Smooth muscle cell (in vitro differentiated cells): Measurements from ENCODE around the gene LPP. TPM values are rescaled to one million over a fixed set of nuclear protein-coding genes. Genes with fewer than 3 reads are reported as not detected.

Source experiments
- DNase-seq: peaks from one replicate; lab custom pipeline; 2025; ENCODE audit not compliant: unreplicated experiment; lab: John Stamatoyannopoulos, UW
- H2AFZ ChIP-seq: fragments of 200-600 bp; sonication (generic); 2 replicates; pipeline ENCODE4 v1.6.0; 2016; ENCODE audit warnings: antibody characterized with exemption, low read depth, mild to moderate bottlenecking
- H3F3A ChIP-seq: fragments of 200-600 bp; sonication (generic); 2 replicates; pipeline ENCODE4 v1.6.0; 2017; ENCODE audit warnings: antibody characterized with exemption, low read depth
- H3K27ac ChIP-seq: fragments of 200-600 bp; sonication (generic); 2 replicates; pipeline ENCODE4 v1.5.1; 2016; ENCODE audit warnings: low read depth, mild to moderate bottlenecking
- H3K27me3 ChIP-seq: fragments of 200-600 bp; sonication (generic); 2 replicates; pipeline ENCODE4 v1.6.1; 2016; ENCODE audit warnings: low read depth, mild to moderate bottlenecking
- H3K36me3 ChIP-seq: fragments of 200-600 bp; sonication (generic); 2 replicates; pipeline ENCODE4 v1.5.1; 2016; ENCODE audit warnings: low read depth
- H3K4me1 ChIP-seq: fragments of 200-600 bp; sonication (generic); 2 replicates; pipeline ENCODE4 v1.5.1; 2016; ENCODE audit warnings: low read depth
- H3K4me2 ChIP-seq: fragments of 200-600 bp; sonication (generic); 2 replicates; pipeline ENCODE4 v1.6.0; 2016; ENCODE audit warnings: mild to moderate bottlenecking
- H3K4me3 ChIP-seq: fragments of 200-600 bp; sonication (generic); 2 replicates; pipeline ENCODE4 v1.5.1; 2016; ENCODE audit warnings: mild to moderate bottlenecking
- H3K79me2 ChIP-seq: fragments of 200-600 bp; sonication (generic); 2 replicates; pipeline ENCODE4 v1.6.0; 2016; ENCODE audit warnings: low read depth, mild to moderate bottlenecking
- H3K9ac ChIP-seq: fragments of 200-600 bp; sonication (generic); 2 replicates; pipeline ENCODE4 v1.6.0; 2016; ENCODE audit warnings: low read depth
- H3K9me3 ChIP-seq: fragments of 200-600 bp; sonication (generic); replicated peaks from 2 replicates; pipeline ENCODE4 v1.5.1; 2016; ENCODE audit warnings: low read depth
- H4K20me1 ChIP-seq: fragments of 200-600 bp; sonication (generic); 2 replicates; pipeline ENCODE4 v1.6.0; 2016; ENCODE audit warnings: low read depth
- WGBS: methylation state at CpG from one replicate; pipeline ENCODE4 v1.1.7; 2016; ENCODE audit warnings: low lambda C conversion rate; 5-methylcytosine and 5-hydroxymethylcytosine counted together
- polyA plus RNA-seq: library from polyadenylated mRNA; unstranded; fragments of >200 nt; fragmentation: Nextera tagmentation; extraction: Ambion mirVana; gene quantifications from 2 replicates; pipeline ENCODE4 v1.2.1, GENCODE V29; 2016
- total RNA-seq: library from RNA; depleted of rRNA; stranded (reverse); fragments of >200 nt; gene quantifications from 2 replicates; pipeline ENCODE4 v1.2.3, GENCODE V29; 2014
- TF ChIP-seq, protein P1 (sequence below): fragments of 200-600 bp; sonication (generic); IDR thresholded peaks from 2 replicates; pipeline ENCODE4 v1.5.1; 2017; ENCODE audit warnings: borderline replicate concordance, mild to moderate bottlenecking, antibody characterized with exemption; ENCODE audit not compliant: insufficient read depth, poor library complexity, severe bottlenecking

The LPP gene
- total and polyA plus RNA-seq, 2 experiments from 2014 or later: 42.3 to 128 TPM

DNA sequence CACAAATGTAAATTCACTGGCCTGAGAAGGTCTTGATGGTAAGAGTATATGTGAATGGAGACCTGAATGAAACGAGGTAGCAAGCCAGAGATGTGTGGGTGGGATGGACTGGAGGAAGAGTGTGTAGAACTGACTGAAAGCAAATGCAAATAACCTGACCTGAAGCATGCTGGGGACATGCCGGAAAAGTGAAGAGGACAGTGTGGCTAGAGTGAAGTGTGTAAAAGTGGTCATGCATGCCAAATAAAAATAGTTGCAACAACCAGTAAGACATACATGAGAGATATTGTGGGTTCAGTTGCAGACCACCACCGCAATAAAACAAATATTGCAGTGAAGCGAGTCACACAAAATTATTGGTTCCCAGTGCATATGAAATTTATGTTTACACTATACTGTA is 82.3 kb downstream of the LPP start:
- Histone ChIP-seq H3K27me3 (no peaks in the 10 kb centered on the region), H3F3A (no peaks in the 10 kb centered on the region), H3K4me2 (no peak overlapping the region), H2AFZ (no peak overlapping the region), H3K4me1 (peaks cover 5% of the 10 kb centered on the region), H3K9me3 (no peaks in the 10 kb centered on the region), H3K4me3 (no peak overlapping the region), H3K27ac (no peak overlapping the region), H4K20me1 (peaks cover 100% of the 10 kb centered on the region), H3K79me2 (peaks cover 89% of the 10 kb centered on the region), H3K36me3 (no peaks in the 10 kb centered on the region), H3K9ac (no peak overlapping the region)
- WGBS: 90% methylated on average over 4 of the region's 4 CpGs
- TF ChIP-seq, protein P1, sequence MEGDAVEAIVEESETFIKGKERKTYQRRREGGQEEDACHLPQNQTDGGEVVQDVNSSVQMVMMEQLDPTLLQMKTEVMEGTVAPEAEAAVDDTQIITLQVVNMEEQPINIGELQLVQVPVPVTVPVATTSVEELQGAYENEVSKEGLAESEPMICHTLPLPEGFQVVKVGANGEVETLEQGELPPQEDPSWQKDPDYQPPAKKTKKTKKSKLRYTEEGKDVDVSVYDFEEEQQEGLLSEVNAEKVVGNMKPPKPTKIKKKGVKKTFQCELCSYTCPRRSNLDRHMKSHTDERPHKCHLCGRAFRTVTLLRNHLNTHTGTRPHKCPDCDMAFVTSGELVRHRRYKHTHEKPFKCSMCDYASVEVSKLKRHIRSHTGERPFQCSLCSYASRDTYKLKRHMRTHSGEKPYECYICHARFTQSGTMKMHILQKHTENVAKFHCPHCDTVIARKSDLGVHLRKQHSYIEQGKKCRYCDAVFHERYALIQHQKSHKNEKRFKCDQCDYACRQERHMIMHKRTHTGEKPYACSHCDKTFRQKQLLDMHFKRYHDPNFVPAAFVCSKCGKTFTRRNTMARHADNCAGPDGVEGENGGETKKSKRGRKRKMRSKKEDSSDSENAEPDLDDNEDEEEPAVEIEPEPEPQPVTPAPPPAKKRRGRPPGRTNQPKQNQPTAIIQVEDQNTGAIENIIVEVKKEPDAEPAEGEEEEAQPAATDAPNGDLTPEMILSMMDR: no peak
- DNase-seq: no peak

DNA sequence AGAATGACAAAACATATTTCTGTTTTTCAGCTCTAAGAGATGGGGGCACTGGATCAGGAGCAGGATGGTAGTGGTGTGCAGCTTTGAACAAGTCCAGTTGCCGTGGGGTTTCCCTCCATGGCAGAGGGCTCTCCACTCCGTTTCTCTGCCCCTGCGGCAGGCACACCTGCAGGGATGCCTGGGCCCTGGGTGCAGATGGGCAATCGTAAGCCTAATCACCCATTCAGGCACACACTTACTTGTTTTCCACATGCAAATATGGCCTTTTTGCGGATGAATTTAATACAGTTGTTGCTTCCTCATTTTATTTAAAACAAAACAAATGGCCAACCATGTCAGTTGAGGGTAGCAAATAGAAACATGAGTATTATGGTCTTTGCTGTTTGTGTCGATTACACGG is 85.1 kb downstream of the LPP start:
- H2AFZ ChIP-seq: no peak overlapping the region
- no peak overlapping the region for H3K4me2 ChIP-seq
- H3K9ac ChIP-seq: no peak overlapping the region
- H3F3A ChIP-seq: no peaks in the 10 kb centered on the region
- WGBS: 100% methylated on average over 7 of the region's 7 CpGs
- no peaks in the 10 kb centered on the region for H3K27me3 ChIP-seq
- peaks cover 8% of the 10 kb centered on the region for H3K4me1 ChIP-seq
- no peak overlapping the region for H3K4me3 ChIP-seq
- H3K36me3 ChIP-seq: no peaks in the 10 kb centered on the region
- DNase-seq: no peak
- peaks cover 74% of the 10 kb centered on the region for H3K79me2 ChIP-seq
- TF ChIP-seq, protein P1: no peak
- no peaks in the 10 kb centered on the region for H3K9me3 ChIP-seq
- no peak overlapping the region for H3K27ac ChIP-seq
- peaks cover 100% of the 10 kb centered on the region for H4K20me1 ChIP-seq

DNA sequence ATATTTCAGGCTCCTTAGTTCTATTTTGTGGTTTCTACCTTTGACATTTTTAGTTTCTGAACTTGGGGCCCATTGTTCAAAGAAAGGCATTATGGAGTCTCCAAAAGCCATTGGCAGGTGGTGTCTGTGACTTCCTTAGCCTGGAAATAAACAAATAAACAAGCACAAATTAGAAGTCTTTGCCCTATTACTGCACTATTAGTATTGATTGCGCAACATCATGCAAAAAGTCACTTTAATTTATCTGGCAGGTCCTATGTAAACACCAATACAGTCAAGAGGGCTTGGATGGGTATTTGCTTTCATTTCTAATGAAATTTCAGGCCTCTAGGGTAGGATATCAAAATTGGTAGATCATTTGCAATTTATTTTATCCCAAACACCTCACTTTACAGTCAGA is 85.6 kb downstream of the LPP start:
- H3K4me3 ChIP-seq: no peak overlapping the region
- TF ChIP-seq, protein P1: no peak
- peaks cover 74% of the 10 kb centered on the region for H3K79me2 ChIP-seq
- no peak for DNase-seq
- no peaks in the 10 kb centered on the region for H3K36me3 ChIP-seq
- H3F3A ChIP-seq: no peaks in the 10 kb centered on the region
- H3K4me1 ChIP-seq: peaks cover 8% of the 10 kb centered on the region
- H3K9me3 ChIP-seq: no peaks in the 10 kb centered on the region
- WGBS: 100% methylated on average over 1 of the region's 1 CpG
- H3K27ac ChIP-seq: no peak overlapping the region
- H3K27me3 ChIP-seq: no peaks in the 10 kb centered on the region
- no peak overlapping the region for H3K4me2 ChIP-seq
- H3K9ac ChIP-seq: no peak overlapping the region
- H4K20me1 ChIP-seq: peaks cover 100% of the 10 kb centered on the region
- no peak overlapping the region for H2AFZ ChIP-seq

DNA sequence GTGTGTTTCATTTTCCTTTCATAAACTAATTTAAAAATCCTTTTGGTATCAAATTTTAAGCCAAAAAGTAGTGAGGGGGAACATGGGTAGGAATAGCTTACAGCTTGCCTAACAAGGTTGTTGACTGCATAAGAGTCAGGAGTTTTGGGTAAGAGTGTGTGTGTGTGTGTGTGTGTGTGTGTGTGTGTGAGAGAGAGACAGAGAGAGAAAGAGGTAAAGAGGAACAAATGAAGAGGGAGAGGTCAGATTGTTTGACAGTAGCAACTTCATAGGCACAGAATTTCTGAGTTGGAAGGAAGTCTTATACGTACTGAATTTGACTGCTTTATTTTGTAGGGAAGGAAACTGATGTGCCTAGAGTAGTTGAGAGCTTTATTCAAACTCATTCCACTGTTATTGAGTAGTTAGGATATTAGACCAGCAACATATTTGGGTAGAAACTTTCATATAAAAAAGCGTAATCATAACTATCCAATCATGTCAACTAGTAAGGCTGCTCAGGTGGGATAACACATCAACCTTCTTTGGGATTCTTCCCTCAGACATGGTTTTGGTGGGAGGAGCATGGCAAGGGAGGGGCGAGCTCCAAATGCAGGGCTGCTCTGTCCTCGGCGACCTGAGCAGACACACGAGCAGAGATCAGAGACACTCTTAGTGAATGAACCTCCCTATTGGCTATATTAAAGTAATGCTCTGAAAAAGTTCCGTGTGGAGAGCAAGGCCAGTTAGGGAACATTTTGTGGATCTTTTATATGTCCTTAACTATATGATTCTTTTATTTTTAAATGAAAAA is 86.4 kb downstream of the LPP start:
- no peak overlapping the region for H3K27ac ChIP-seq
- H3K4me3 ChIP-seq: no peak overlapping the region
- no peak overlapping the region for H3K9ac ChIP-seq
- no peak for DNase-seq
- H3K79me2 ChIP-seq: peaks cover 73% of the 10 kb centered on the region
- H3K9me3 ChIP-seq: no peaks in the 10 kb centered on the region
- H3K27me3 ChIP-seq: no peaks in the 10 kb centered on the region
- peaks cover 8% of the 10 kb centered on the region for H3K4me1 ChIP-seq
- H2AFZ ChIP-seq: no peak overlapping the region
- TF ChIP-seq, protein P1: no peak
- peaks cover 100% of the 10 kb centered on the region for H4K20me1 ChIP-seq
- H3F3A ChIP-seq: no peaks in the 10 kb centered on the region
- H3K36me3 ChIP-seq: no peaks in the 10 kb centered on the region
- H3K4me2 ChIP-seq: no peak overlapping the region
- WGBS: 73% methylated on average over 7 of the region's 7 CpGs
